Fibroblast of skin of right biceps (primary cell): ENCODE data around the gene ITGA5.

Source experiments
- DNase-seq: peaks from one replicate; pipeline ENCODE4 v3.0.0-alpha.2; 2013

Gene ITGA5

DNA sequence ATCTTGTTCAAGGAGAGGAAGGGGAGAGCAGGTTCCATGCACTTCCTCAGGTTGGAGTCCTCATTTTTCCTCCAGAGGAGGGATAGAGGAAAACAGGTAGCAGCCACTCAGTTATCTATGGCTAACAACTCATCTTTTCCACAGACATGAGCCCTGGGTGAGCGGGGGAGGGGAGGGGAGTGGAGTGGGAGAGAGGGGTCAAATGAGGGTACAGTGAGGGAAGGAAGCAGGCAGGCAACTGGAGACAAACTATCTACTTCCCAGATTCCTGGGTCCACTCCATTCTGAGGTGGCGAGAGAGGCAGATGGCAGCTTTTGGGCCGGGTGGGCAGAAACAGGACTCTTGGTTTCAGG is 32.0 kb downstream of the ITGA5 start:
- DNase-seq: no peak

DNA sequence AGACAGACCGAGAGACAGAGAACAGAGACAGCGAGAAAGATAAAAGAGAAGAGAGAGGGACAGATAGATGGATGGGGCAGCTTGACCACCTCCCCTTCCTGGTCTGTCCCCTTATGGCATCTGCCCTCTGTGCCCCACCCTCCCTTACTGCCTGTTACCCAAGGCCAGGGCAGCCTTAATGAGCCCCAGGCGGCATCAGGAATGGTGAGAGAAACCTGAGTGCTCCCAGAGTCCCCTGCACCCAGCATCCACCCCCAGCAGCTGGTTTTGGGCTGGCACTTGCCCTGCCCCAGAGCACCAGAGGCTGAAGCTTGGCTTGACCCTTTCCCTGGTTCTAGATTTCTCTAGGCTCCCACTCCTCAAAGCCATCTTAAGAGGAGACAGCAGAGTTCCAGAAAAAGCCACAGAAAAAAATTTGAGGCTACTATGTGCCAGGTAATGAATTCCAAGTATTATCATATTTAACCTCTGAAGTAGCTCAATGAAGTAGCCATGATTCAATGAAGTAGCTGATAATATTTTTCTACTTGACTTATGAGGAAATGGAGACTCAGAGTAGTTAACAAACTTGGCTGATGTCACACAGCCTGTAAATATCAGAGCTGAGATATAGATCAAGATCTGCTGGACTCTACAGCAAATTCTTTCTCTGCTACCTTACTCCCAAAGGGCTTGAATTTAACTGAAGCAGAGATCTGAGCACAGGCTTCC is 32.5 kb downstream of the ITGA5 start:
- no peak for DNase-seq

DNA sequence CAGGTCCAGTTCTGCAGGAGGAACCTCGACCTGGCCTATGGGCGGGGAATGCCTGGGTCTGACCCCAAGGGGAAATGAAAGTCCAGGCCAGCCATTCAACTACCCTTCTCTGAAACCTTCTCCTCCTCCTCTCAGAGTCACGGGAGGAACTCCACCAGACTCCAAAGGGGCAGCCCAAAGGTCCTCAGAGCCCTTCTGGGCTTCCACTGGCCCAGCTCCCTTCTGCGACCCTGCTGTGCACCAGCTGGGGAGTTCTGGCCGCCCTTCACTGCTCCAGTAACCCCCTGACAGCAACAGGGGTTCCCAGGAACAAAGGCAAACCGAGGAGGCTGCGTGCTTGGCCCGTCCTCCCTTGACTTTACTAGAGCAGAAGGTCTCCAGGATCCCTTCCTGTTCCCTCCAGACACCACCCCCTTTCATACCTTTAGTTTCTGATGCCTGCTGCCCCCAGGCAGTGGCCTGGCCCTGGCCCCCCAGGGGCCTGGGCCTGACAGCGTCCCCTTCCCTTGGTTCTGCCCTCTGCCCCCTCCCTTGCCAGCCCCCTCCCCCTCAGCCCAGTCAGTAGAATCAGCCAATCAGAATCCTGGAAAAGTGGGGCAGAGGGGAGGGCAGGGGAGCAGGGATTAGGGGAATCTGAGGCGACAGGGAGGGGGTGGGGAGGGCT is 33.7 kb downstream of the ITGA5 start:
- no peak for DNase-seq

DNA sequence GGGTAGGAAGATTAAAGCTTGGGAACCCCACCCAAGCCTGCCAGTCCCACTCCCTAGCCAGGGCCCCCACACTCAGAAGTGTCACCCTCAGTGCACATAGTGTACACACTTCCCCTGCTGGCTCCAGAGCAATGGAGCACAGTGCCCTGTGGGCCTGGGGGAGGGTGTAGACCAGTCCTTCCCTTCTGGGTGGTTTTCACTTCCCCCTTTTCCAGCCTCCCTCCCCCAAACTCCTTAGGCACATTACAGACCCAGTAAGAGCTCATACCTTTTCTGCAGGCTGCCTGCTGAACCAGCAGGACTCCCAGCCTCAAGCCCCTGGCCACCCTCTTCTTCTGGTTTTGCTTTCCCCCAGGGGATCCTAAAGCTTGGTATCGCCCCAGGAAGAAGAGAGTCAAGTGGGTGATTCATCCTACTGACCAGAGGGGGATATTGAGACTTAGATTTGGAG is 34.5 kb downstream of the ITGA5 start, which contains the start of gene ZNF385A:
ZNF385A (minus strand) TSS at position 143 of the 451 bp plus-strand sequence. CDS start 219 bp downstream, outside the sequence.
- no peak for DNase-seq

DNA sequence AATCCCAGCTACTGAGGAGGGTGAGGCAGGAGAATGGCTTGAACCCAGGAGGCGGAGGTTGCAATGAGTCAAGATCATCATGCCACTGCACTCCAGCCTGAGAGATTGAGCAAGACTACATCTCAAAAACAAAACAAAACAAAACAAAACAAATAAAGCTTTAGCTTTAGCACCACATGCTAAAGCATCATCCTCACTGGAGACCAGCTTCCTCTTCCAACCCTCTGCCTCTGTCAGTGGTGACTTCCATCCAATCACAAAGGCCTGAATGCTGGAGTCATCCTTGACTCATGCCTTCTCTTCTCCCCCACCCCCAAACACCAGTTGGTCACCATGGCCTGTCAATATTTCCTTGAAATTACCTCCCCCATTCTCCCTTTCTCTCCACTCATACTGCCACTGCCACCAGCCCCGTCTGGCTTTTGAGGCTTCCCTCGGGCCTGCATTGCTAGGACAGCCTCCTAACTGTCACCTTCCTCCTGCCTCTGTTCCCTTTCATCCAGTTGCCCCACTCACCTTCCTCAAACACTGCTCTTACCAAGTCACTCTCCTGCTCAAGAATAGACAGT is 35.9 kb downstream of the ITGA5 start:
- peak; percentile 93 for DNase-seq

DNA sequence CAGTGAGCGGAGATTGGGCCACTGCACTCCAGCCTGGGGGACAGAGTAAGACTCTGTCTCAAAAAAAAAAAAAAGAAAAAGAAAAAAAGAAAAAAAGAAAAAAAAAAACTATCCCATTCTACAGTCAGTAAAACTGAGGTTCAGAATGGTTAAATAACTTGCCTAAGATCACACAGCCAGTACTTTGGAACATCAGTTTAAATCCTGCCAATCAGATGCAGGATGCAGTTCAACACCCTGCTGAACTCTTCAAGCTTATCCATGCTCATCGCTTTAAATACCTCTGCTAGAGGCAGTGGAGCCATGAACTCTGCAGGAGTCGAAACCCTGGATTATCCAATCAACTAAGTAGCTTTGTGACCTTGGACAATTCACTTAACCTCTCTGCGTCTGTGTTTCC is 37.9 kb downstream of the ITGA5 start:
- no peak for DNase-seq

DNA sequence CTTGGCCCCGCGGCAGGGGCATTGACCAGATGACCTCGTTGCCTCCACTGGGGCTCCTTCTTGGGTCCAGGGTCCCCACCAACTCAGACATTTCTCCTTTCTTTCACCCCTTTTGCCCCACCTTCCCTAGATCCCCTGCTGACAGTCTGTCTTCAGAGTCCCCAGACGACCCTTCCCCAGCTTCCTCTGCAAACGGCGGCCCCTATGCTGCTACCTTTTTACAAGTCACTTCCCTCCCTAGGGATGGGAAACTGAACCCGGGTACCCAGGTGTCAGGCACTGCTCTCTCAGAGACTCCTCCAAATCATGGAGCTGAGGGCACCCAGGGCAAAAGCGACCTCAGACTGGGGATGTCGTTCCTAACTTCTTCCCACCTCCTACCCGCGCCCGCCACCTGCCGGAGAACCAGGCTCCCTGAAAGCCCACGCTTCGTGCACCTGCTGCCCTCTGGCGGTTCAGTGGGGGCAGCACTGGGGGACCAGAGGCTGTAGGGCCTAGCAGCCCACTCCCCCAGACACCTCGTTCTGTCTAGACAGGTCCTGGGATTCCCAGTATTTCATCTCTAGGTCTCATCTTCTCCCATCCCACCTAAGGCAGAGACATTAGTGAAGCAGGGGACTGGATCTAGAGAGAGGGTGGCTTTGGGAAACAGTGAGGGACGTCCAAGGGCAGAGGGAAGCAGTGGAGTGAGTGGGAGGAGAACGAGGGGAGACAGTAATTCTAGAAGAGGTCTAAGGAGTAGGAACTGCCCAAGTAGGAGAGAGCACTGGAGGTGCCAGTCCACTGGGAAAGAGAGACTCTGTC is 39.5 kb downstream of the ITGA5 start:
- peak; percentile 84 for DNase-seq

DNA sequence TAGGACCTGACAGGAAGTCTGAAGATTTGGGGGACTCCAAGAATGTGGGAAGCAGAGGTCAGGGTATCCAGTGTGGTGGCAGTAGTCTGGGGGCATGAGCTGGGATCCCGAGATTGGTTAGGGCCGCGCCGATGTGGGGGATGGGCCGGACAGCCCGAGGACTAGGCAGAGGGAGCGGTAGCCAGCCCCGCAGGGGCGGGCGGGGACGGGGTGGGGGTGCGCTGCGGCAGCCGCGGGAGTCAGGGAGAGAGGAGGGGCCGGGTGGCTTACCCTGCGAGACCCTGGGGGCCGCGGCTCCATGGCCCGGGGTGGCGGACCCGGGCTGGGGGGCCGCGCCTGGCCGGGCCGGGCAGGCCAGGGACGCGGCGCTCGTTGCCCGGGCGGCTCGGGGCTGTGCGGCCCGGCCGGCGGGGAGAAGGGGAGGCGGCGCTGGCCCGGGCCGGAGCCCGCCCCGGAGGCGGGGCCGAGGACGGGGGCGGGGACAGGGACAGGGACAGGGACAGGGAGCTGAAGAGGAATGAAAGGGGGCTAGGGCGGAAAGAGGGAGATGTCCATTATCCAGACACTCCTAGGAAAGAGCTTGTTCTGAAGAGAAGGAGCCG is 40.2 kb downstream of the ITGA5 start:
- peak; percentile 52 for DNase-seq

DNA sequence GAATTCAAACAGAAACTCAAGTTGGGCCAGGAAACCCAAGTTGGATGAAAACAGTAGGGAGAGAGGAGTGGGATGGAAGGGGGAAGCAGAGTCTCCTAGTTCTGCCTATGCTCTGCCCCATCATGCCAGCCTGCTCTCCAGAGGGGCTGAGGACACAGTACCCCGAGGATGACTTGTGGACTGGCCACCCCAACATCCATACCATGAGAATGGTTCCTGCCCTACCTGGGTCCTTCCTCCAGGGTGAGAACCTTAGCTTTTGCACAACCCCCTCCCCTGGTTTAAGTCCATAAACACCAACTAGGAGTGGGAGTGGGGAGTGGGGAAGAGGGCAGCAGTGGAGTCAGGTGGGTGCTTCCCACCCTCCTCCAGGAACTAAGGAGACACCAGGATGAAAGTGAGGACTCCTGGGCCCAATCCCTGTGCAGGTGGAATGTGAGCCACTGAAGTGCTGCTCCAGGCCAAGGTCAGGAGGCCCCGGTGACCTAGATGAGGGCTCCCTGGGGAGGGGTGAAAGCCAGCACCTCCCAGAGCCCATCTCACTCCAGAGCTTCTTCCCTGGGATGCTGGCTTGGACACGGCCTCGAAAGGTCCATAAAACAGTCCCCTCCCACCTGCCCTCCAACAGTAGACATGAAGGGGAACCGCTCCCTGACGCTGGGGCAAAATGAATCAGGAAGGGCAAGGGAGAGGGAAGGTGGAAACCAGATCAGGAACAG is 41.1 kb downstream of the ITGA5 start:
- DNase-seq: no peak

DNA sequence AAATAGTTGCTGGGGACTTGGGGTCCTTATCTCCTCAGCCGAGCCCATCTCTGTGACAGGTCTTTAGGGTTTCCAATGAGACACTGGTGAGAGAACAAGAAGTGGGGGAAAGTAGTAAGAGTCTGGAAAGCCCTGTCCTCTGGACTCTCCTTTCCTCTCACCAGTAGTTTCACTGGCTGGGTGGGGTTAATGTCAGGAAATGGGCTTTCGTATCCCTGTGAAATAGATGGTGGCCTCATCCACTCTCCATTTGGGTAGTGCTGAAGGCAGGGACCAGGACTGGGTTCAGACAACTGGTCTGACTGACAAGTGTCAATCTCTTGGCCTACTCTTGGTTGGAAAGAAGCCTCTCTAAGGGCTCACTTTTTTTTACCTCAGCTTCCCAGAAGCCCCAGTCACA is 42.1 kb downstream of the ITGA5 start:
- no peak for DNase-seq

DNA sequence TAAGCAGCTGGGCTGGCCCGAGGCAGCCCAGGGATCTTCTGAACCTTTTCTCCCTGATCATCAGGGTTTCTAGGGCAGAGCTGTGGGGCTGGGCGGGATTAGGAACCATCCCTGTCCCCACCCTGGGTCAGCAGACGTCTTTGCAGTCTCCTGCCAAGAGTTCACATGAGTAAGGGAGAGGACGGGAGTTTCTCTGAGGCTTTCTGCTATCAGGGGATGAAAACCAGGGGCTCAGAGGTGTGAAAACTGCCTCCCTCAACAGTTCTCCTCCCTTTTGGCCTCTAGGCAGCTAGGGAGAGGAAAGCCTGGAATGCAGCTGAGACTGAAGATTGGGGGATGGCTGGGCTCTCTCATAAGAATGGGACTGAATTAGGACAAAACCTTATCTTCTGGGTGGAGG is 42.5 kb downstream of the ITGA5 start:
- DNase-seq: no peak

DNA sequence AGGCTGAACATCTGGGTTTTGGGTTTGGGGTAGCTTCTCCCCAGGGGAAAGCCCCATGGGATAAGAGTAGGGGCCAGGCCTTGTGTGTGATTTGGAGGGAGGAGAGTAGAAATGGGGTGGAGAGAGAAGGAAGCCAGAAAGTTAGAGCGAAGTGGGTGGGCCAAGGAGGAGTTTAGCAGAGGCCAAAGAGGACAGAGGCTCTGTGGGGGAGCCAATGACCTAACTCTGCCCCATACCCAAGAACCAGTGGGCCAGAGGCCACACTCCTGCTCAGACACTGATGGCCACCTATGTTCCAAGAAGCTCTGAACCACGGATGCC is 43.8 kb downstream of the ITGA5 start:
- no peak for DNase-seq

DNA sequence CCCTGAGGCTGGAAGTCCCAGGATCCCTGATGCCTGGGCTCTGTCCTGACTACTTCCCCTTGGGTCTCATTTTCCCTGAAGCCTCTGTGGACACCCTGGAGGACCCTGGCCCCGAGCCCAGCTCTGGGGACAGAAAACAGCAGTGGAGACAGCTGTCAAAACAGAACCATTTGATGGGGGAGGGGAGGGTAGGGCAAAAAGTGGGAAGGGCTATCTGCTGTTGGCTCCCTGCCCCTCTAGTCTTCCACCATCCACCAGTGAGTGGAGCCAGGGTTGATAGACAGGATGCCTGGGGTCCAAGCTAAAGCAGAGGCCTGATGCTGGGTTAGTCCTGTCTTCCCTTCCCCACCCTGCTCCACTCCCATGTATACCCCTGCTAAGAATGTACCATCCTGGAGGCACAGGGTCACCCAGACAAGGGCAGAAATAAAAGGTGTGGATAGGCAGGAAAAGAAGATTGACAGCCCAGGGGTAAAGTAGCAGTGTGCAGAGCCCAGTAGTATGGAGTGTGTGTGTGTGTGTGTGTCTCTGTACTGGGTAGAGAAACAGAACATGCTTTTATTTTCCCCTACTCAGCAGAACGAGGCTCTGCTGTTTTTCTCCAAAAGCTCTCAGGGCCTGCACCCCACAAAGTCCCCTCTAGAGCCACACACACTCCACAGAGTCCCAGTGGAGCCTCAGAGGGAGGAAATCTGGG is 44.4 kb downstream of the ITGA5 start:
- DNase-seq: no peak

DNA sequence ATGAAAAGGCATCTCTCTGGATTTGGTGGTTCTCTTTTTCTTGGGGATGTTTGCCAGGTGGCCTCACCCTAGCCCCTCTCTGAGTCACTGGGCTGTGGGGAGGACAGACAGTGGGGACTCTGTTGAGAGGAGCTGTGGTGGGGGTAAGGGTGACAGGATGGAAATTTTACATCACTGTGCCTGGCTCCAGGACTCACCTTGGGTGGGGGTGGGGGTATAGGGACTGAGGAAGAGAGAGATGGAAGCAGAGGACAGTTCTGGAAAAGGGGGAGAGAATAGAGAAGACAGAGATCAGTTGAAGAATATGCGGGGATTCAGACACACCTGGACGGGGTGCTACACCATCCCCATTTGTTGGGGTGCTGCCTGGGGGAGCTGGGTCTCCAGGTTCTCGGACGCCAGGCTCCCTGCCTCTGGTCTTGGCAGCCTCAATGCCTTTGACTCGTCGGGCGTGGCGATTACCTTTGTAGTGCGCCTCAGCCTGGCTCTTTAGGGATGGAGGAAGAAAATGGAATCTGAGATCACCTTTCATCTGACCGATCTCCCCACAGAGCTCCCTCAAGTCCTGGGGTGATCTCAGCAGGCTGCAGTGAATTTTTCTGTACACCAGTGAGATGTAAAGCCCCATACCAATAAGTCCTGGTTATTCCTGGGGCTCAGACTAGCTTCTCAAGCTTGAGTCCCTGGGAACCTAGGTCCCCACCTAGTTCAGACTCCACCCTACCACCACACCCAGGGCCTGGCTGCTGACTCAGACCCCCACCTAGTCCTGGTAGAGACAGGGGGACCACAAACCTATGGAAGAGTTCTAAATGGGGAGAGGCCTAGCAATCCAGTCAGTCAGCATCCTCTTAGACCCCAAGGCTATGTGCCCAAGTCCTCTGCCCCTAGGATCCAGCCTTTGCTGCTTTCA is 45.2 kb downstream of the ITGA5 start:
- no peak for DNase-seq

DNA sequence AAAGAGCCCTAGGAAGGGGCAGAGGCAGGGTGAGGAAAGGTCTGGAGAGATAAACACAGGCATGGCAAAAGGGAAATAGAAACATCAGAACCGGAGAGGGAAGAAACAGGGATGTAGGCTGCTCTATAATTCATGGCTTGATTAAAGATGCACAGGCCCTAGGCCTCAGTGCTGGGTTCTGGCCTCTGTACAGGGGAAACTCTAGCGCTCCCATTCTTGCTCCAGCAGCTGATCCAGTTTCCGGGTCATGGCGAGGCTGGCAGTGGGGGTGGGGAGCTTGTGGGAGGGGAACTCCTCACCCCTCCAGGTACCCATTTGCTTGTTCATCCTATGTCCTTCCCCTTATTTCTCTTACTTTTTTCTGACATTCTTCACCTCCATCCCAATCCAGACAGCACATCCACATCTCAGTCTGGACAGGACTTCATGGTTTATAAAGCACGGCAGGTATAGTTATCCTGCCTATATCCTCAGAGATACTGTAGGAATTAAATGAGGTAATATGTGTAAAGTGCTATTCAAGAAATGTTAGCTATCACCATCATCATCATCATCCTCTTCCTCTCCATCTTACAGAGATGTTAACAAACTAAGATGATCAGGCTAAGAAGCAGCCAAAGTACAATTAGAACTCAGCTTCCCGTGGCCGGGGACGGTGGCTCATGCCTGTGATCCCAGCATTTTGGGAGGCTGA is 46.8 kb downstream of the ITGA5 start:
- DNase-seq: no peak

DNA sequence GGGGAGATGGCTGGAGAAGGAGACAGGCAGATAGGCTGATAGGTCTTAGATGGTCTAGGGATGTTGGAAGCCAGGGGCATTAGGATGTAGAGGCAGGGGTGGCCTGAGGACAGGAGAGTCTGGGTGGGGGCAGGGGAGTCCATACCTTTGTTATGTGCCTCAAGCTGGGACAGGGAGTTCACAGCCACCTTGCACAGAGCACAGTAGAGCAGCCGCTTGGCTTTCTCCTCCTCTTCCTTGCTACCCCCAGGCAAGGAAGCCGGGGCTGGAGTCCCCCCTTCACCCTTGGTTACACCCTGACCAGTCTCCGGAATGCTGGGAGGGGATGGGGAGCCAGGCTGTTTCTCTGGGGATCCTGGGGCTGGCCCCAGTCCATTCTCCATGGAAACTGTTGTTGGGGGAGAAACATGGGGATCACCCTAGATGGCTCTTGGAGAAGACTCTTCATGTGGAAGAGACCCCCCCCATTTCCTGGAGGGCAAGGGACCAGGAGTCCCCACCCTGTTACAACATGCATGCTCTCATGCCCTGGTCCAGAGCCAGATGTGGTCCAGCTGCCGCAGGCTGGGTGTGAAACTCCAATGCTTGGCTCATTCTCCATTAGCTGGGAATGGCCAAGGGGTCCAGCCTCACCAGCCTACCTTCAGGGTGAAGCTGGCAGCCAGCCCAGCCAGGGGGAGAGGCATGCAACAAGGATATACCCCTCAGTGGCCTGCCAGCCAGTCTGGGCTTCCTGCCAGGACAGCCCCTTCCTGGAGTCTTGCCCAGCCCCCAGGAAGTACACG is 47.5 kb downstream of the ITGA5 start:
- no peak for DNase-seq

DNA sequence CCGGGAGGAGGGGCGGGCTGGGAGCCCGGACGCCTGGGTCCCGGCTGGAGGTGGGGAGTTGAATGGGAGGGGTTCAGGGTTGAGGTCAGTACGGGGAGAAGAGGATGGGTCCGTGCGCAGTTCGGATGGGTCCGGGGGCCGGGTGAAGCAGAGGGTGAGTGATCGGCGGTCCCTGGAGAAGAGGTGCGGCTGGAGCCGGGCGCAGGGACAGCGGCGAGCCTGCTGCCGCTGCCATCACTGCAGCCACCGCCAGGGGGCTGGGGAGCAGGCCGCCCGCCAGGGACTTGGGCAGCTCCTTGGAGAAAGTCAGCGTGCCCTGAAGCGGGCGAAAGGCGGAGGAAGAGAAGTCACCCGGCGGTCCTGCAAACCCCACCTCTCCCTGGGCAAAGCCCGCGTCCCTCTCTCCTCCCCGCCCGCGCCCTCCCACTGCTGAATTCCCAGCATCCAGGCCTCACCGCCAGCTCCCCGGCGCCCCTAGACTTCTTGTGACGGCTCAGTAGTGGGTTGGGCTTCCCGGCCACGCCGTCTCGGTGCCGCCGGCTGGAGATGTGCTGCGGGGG is 48.8 kb downstream of the ITGA5 start:
- peak; percentile 81 for DNase-seq

DNA sequence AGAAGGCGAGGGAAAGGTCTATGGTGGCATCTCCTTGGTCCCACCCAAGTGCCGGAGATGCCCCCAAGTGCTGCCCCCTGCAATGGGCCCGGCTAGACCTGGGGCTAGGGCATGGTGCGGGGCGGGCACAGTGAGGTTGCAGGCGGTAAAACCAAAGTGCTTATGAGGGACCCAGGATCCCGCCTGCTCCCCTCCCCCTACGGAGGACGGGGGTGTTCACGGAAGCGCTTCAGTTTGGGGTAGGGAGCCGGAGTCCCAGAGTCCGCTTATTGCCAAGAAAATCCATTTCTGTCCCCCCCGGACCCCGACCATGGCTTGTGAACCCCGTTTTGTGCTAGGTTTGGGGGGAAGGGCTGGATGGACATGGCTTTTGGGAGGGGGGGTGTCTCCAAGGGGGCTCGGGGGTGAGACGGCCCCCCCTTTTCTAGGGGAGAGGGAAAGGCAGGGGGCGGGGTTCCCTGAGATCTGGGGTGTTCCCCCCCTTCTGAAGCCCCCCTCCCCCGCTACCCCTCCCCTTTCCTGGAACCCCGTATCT is 49.4 kb downstream of the ITGA5 start:
- DNase-seq: no peak
